Measurements from ENCODE around the gene CPNE4.
"Not testable (repeated sequence)": the region's sequence is repeated elsewhere in the genome, so short reads cannot be mapped to it uniquely, and the experiment has no call there.

Gene CPNE4

GRCh38 chr3:131518680-131519079 lies 516.1 kb downstream of the CPNE4 start:
- no peak for FAIRE-seq

- no peak for FAIRE-seq
Observed at GRCh38 chr3:131505421-131505820, 529.4 kb downstream of the CPNE4 start.

DNA sequence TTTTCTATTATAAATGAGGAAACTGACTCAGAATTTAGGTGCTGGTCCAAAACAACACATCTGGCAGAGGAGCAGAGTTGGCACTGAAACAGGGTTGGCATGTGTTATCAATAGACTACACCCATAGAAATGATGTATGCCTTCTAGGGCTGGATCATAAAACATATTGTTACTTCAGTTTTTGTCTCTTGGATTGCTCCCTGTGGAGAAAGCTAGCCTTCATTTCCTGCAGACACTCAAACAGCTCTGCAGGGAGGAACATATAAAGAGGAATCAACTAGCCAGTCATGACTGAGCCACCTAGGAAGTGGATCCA lies 531.5 kb downstream of the CPNE4 start:
- FAIRE-seq, result no peak

DNA sequence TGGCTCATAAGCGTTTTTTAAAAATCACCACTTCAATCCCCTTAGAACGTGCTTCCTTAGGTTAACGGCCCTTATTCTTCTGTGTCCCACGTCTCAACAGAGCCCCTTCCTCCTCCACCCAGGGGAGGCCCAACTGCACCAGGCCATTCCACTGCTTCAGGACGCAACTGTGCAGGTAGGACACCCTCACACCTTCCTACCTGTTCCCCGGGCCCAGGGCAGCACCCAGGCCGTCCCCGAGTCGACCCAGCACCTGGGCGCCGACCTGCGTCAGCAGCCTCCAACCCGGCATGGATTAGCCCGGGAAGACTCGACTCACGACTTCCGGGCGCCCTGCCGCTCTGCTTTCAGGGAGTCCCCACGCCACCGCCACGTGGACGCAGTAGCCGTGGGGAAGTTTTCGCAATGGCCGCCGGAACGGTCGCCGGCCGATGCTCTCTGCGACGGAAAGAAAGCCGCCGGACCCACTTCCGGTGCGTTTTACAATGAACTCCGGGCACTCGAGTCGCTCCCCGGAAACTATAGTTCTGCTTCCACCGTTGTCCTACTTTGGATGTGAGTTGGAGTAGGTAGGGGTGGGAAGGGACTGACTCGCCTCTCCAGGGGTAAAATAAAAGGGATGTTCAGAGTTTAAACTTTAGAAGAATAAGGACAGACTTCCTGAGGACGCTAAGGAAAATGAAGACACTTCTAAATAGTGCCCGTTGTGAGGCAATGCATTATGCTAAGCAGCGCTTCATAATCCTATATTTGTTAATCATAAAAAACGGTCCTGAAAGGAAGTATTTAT lies 532.1 kb downstream of the CPNE4 start, which contains the start of gene MRPL3:
Gene MRPL3, minus strand, starts transcription at position 442 of the 790 bp plus-strand sequence. Its CDS starts 150 bp downstream, at position 292.
- no peak for FAIRE-seq

DNA sequence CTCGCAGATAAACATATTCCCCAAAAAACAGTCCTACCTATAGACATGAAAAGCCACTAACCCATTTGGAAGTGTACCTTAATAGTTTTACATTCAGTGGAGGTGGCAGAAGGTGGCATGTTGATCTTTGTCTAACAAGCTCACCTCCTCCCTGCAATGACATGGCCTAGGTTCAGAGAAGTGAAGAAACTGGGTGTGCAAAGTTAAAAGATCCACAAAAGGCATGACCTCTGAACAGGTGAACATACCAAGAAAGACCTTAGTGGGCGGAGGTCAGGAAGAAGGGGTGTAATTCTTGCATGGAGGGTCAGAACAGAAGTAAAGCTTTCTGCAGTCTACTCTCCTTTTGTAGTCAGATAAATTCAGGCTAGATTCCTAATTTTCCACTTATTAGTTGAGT lies 532.9 kb downstream of the CPNE4 start:
- no peak for FAIRE-seq

DNA sequence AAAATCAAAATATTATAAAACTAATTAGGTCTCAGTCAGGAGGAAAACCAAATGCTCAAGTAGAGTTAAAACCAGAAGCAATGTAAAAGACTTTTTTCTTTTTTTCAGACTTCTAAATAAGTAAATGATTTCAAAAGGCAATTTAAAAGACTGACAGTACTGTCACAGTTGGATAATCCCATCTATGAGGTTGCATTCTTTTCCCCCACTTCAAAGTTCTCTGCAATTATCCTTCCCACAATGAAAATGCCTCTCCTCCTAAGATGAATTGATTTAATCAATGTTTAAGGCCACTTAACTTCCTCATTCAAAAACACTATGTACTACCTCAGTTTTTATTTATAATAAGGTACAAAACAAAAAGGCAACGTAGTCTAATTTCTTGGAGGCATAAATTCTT lies 540.1 kb downstream of the CPNE4 start:
- no peak for FAIRE-seq

- no peak for FAIRE-seq
Observed at GRCh38 chr3:131491775-131492174, 543.0 kb downstream of the CPNE4 start.

GRCh38 chr3:131491084-131491483 lies 543.7 kb downstream of the CPNE4 start:
- FAIRE-seq, result no peak

- not testable (repeated sequence) for FAIRE-seq
Observed at GRCh38 chr3:131486545-131486944, 548.3 kb downstream of the CPNE4 start.

DNA sequence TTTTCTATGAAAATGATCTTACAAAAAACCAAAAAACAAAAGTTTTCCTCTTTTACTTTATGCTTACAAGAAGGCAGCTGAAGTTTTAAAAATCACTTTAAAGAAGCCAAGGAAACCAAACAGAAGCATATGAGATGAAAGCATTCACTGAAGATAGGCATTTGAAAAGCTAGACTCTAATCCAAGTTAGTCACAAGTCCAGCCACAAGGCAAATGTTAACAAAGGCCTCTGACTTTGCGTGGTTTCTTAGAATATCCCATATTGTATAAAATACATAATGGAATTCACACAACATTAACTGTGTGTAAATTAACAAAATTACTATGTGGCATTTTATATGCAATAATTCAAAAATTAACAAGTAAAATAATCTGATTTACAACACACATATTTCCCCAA lies 549.7 kb downstream of the CPNE4 start:
- no peak for FAIRE-seq

DNA sequence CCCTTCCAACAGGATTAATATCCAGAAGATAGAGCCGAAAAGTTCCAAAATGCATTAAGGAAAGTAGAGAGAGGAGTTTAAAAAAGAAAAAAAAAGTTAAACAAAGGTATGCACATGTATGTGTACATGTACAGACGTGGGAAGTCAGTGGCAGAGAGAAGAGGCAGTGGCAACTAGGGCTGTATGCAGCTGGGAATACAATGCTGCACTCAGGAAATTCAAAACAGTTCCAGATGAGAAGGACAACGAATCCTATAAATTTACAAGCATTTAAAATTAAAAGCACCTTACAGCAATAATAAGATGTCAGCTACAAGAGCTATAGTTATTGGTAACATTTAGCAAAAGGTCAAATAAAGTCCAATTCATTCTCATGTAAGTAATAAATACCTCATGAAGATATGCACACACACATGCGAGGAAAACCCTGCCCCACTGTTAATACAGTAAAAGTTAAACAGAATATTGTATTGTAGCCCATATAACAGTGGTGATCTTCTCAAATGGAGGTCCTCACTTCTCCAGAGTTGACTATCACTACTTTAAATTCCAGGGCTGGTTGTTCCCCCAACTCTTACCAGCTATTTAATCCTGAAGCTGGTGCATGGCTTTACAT lies 550.2 kb downstream of the CPNE4 start:
- no peak for FAIRE-seq
